Breast epithelium (tissue), 3 donors: ENCODE results near the gene OR1A1.

Experiments used
- POLR2A ChIP-seq: fragments of 450-650 bp; IDR thresholded peaks from one replicate; pipeline ENCODE4 v1.6.1; 2016; ENCODE audit warnings: antibody characterized with exemption, mild to moderate bottlenecking, moderate library complexity
- POLR2AphosphoS5 ChIP-seq, 3 donors: sonication (generic); formaldehyde crosslinking; IDR thresholded peaks; one replicate each; pipeline ENCODE4 v1.6.1; 2017; ENCODE audit warnings: antibody characterized with exemption in 3 of 3
- TF ChIP-seq, protein P1 (sequence below), 3 donors: fragments of 450-650 bp; IDR thresholded peaks; one replicate each; pipeline ENCODE4 v1.5.1; 2016 to 2017; ENCODE audit warnings: antibody characterized with exemption in 3 of 3, mild to moderate bottlenecking in 3 of 3, moderate library complexity in 3 of 3

DNA sequence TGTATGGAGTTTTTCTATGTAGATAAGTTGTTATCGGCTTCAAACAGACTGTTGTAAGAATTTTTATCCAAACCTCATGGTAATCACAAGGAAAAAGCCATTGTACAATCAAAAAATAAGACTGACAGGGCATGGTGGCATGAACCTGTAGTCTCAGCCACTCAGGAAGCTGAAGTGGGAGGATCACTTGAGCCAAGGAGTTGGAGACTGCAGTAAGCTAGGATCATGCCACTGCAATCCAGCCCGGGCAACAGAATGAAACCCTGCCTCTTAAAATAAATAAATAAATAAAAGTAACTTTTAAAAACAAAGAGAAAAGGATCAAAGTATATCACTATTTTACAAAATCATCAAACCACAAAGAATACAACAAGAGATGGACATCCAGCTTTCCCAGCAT lies 14.4 kb downstream of the OR1A1 start:
- no peak for TF ChIP-seq POLR2A
- TF ChIP-seq, protein P1, sequence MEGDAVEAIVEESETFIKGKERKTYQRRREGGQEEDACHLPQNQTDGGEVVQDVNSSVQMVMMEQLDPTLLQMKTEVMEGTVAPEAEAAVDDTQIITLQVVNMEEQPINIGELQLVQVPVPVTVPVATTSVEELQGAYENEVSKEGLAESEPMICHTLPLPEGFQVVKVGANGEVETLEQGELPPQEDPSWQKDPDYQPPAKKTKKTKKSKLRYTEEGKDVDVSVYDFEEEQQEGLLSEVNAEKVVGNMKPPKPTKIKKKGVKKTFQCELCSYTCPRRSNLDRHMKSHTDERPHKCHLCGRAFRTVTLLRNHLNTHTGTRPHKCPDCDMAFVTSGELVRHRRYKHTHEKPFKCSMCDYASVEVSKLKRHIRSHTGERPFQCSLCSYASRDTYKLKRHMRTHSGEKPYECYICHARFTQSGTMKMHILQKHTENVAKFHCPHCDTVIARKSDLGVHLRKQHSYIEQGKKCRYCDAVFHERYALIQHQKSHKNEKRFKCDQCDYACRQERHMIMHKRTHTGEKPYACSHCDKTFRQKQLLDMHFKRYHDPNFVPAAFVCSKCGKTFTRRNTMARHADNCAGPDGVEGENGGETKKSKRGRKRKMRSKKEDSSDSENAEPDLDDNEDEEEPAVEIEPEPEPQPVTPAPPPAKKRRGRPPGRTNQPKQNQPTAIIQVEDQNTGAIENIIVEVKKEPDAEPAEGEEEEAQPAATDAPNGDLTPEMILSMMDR (IDR thresholded peaks at IDR 0.05), result no peak
- TF ChIP-seq POLR2AphosphoS5 (IDR thresholded peaks at IDR 0.05), result no peak
